GM19239 (cell line): Measurements from ENCODE around the gene RNPEP.
"Not testable (repeated sequence)": the region's sequence is repeated elsewhere in the genome, so short reads cannot be mapped to it uniquely, and the experiment has no call there.

Experiments used
- DNase-seq: peaks from one replicate; pipeline ENCODE4 v3.0.0; 2011; ENCODE audit warnings: low spot score; ENCODE audit not compliant: insufficient read length
- FAIRE-seq: peaks from 2 replicates; lab custom pipeline; 2011; peaks lifted over from hg19 to GRCh38; lab: Jason Lieb, UNC

RNPEP gene

GRCh38 chr1:202029171-202029665 lies 46.8 kb downstream of the RNPEP start:
- DNase-seq (no peak), FAIRE-seq (no peak)

GRCh38 chr1:202029727-202030126 lies 47.3 kb downstream of the RNPEP start:
- no peak for DNase-seq
- no peak for FAIRE-seq

GRCh38 chr1:202031796-202032195 lies 49.3 kb downstream of the RNPEP start:
- FAIRE-seq (no peak), DNase-seq (no peak)

GRCh38 chr1:202034149-202034682 lies 51.8 kb downstream of the RNPEP start:
- no peak for DNase-seq
- no peak for FAIRE-seq

- no peak for FAIRE-seq
- DNase-seq: no peak
Measured at GRCh38 chr1:202034683-202035462, 52.4 kb downstream of the RNPEP start.

- FAIRE-seq (no peak), DNase-seq (no peak)
Measured at GRCh38 chr1:202036595-202037387, 54.3 kb downstream of the RNPEP start.

GRCh38 chr1:202037706-202038296 lies 55.4 kb downstream of the RNPEP start:
- DNase-seq (no peak), FAIRE-seq (no peak)

GRCh38 chr1:202038688-202039346 lies 56.4 kb downstream of the RNPEP start:
- peak; percentile 74 for FAIRE-seq
- no peak for DNase-seq

- FAIRE-seq (no peak), DNase-seq (no peak)
Measured at GRCh38 chr1:202045705-202046104, 63.3 kb downstream of the RNPEP start.

GRCh38 chr1:202046227-202046626 lies 63.8 kb downstream of the RNPEP start:
- DNase-seq (no peak), FAIRE-seq (no peak)

- no peak for FAIRE-seq
- no peak for DNase-seq
Measured at GRCh38 chr1:202046748-202047708, 64.6 kb downstream of the RNPEP start.

- FAIRE-seq (no peak), DNase-seq (no peak)
Measured at GRCh38 chr1:202047977-202048376, 65.5 kb downstream of the RNPEP start.

- no peak for DNase-seq
- no peak for FAIRE-seq
Measured at GRCh38 chr1:202049129-202049528, 66.7 kb downstream of the RNPEP start.

- FAIRE-seq: no peak
- no peak for DNase-seq
Measured at GRCh38 chr1:202054094-202054493, 71.6 kb downstream of the RNPEP start.

GRCh38 chr1:202054673-202055072 lies 72.2 kb downstream of the RNPEP start:
- not testable (repeated sequence) for DNase-seq, FAIRE-seq
